ENCODE measurements around the gene PRM2. TPM values are rescaled to one million over a fixed set of nuclear protein-coding genes. Genes with fewer than 3 reads are reported as not detected.

PRM2 gene
- polyA plus RNA-seq, 1 of the 3 experiments (the other 2 are of a cell fraction): not detected

- POLR2A ChIA-PET: no interaction called here
- no peak for TF ChIP-seq RFX5 (IDR thresholded peaks at IDR 0.05; ENCODE audit: low read length)
- TF ChIP-seq EP300 (IDR thresholded peaks at IDR 0.05; ENCODE audit: borderline replicate concordance in 1 of 2, low read depth in 1 of 2, low read length in 1 of 2): no peak
- WGBS (ENCODE audit: low lambda C conversion rate): 88% methylated on average over 5 of the region's 5 CpGs
These were observed 34.6 kb downstream of the PRM2 start for GRCh38 chr16:11241480-11242204.

GRCh38 chr16:11240636-11241473 lies 35.4 kb downstream of the PRM2 start:
- Histone ChIP-seq H3K4me3 (ENCODE audit: low read depth in 2 of 2, low read length in 1 of 2) (no peak overlapping the region), H3K27ac (ENCODE audit: low read depth in 2 of 2, low read length in 1 of 2) (no peak overlapping the region), H2AFZ (ENCODE audit: low read depth) (no peak overlapping the region), H4K20me1 (ENCODE audit: insufficient read depth) (no peaks in the 10 kb centered on the region), H3K9ac (no peak overlapping the region), H3K79me2 (ENCODE audit: insufficient read depth) (no peaks in the 10 kb centered on the region), H3K36me3 (replicated peaks in 1 of 2; ENCODE audit: control insufficient read depth in 1 of 2, insufficient read depth in 2 of 2, low read length in 1 of 2) (no peaks in the 10 kb centered on the region), H3K27me3 (ENCODE audit: insufficient read depth) (no peaks in the 10 kb centered on the region), H3K9me3 (no peaks in the 10 kb centered on the region), H3K9me2 (no peaks in the 10 kb centered on the region), H3K4me1 (ENCODE audit: control insufficient read depth in 1 of 2, insufficient read depth in 2 of 2, low read depth in 1 of 2, low read length in 1 of 2) (no peaks in the 10 kb centered on the region), H3K4me2 (no peak overlapping the region), H3F3A (replicated peaks; ENCODE audit: insufficient read depth) (no peaks in the 10 kb centered on the region)
- TF ChIP-seq POLR2AphosphoS5 (IDR thresholded peaks at IDR 0.05; ENCODE audit: low read depth, low read length): no peak
- no peak for TF ChIP-seq CTCF (IDR thresholded peaks at IDR 0.05)
- TF ChIP-seq CHD2 (IDR thresholded peaks at IDR 0.05; ENCODE audit: low read length, partially characterized antibody): no peak
- TF ChIP-seq USF1 (IDR thresholded peaks at IDR 0.05; ENCODE audit: borderline replicate concordance, low read depth): no peak
- TF ChIP-seq TCF12 (IDR thresholded peaks at IDR 0.05): no peak
- no peak for TF ChIP-seq JUND (IDR thresholded peaks at IDR 0.05)
- TF ChIP-seq EP300 (IDR thresholded peaks at IDR 0.05; ENCODE audit: borderline replicate concordance in 1 of 2, low read depth in 1 of 2, low read length in 1 of 2): no peak
- no peak for TF ChIP-seq SIN3A (IDR thresholded peaks at IDR 0.05; ENCODE audit: borderline replicate concordance, low read depth, low read length)
- no peak for DNase-seq
- WGBS (ENCODE audit: low lambda C conversion rate): 67% methylated on average over 7 of the region's 10 CpGs
- CTCF ChIA-PET: interaction anchor here (0.7 to 3.8 kb wide), 3 partner anchors 16 to 270 kb away, joined by 3 to 16 read pairs (median 3); partner anchors contain the start of gene SOCS1
- POLR2A ChIA-PET: no interaction called here

More at GRCh38 chr16:11241480-11242204, 34.6 kb downstream of the PRM2 start:
- Histone ChIP-seq H3K27me3 (ENCODE audit: insufficient read depth) (no peaks in the 10 kb centered on the region), H4K20me1 (ENCODE audit: insufficient read depth) (no peaks in the 10 kb centered on the region), H3K4me1 (ENCODE audit: control insufficient read depth in 1 of 2, insufficient read depth in 2 of 2, low read depth in 1 of 2, low read length in 1 of 2) (no peaks in the 10 kb centered on the region), H3K4me2 (no peak overlapping the region), H3K36me3 (replicated peaks in 1 of 2; ENCODE audit: control insufficient read depth in 1 of 2, insufficient read depth in 2 of 2, low read length in 1 of 2) (no peaks in the 10 kb centered on the region), H3K9me3 (no peaks in the 10 kb centered on the region), H3F3A (replicated peaks; ENCODE audit: insufficient read depth) (no peaks in the 10 kb centered on the region), H3K9ac (no peak overlapping the region), H2AFZ (ENCODE audit: low read depth) (no peak overlapping the region), H3K4me3 (ENCODE audit: low read depth in 2 of 2, low read length in 1 of 2) (no peak overlapping the region), H3K79me2 (ENCODE audit: insufficient read depth) (no peaks in the 10 kb centered on the region), H3K27ac (ENCODE audit: low read depth in 2 of 2, low read length in 1 of 2) (no peak overlapping the region), H3K9me2 (no peaks in the 10 kb centered on the region)
- DNase-seq: no peak
- CTCF ChIA-PET: interaction anchor here (3.8 kb wide), 1 partner anchor 15 kb away, joined by 16 read pairs; the partner anchor contains the start of gene SOCS1

Data from SK-N-SH (cell line).